Measurements from ENCODE around the gene TAT.

- TF ChIP-seq YY1 (IDR thresholded peaks at IDR 0.05; ENCODE audit: insufficient read depth, insufficient read length) (no peak), ZNF274 (IDR thresholded peaks at IDR 0.05; ENCODE audit: low read depth, low read length) (no peak)
Observed at GRCh38 chr16:71547168-71547567, 29.7 kb downstream of the TAT start.
